ENCODE results near the gene SEH1L.
"Not testable (repeated sequence)": the region's sequence is repeated elsewhere in the genome, so short reads cannot be mapped to it uniquely, and the experiment has no call there.

The SEH1L gene

DNA sequence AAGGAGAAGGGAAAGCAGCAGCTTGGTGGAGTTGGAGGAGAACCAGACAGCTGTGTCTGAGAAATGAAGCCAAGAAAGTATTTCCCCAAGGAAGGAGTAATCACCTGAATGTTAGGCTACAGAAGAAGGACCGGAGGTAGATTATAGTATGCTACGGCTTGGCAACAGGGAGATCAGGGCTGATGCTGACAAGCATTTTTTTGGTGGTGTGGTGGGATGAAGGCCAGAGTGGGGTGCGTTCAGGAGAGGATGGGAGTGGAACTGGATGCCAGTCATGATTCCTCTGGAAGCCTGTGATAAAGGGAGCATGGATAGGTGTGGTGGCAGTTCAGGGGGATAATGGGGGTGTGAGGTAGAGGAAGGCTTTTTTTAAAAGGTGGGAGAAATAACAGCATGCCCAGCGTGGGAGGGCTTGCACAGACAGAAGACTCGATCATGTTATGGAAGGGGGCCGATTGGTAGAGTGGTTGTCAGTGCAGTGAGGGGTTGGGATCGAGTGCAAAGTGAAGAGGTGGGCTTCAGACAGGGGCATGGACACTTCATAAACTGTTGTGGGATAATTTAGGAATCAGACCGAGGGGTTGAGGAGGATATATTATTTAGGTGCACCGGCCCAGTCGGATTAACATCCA, 49.0 kb downstream of the SEH1L start:
- DNase-seq (ENCODE audit: low read depth), result no peak

DNA sequence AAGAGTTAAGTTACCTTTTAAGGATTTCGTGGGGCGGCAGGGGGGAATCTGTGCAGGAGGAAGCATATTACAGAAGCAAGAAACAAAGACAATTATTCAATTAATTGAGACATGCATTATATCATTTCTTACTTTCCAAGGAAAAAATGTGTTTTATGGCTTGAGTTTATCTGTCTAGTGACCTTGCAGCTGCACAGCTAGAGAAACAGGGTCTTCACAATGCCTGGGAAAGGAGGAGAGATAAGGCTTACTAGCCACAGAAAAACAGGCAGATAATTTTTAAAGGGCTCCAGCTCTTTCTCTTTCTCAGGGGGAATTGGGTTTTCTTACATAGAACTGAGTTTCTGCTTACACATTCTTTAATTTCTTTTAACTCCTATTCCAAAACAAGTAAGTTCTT, 49.5 kb downstream of the SEH1L start:
- not testable (repeated sequence) for DNase-seq (ENCODE audit: low read depth)

GRCh38 chr18:12998332-12999060, 50.7 kb downstream of the SEH1L start:
- DNase-seq (ENCODE audit: low read depth), result no peak

DNA sequence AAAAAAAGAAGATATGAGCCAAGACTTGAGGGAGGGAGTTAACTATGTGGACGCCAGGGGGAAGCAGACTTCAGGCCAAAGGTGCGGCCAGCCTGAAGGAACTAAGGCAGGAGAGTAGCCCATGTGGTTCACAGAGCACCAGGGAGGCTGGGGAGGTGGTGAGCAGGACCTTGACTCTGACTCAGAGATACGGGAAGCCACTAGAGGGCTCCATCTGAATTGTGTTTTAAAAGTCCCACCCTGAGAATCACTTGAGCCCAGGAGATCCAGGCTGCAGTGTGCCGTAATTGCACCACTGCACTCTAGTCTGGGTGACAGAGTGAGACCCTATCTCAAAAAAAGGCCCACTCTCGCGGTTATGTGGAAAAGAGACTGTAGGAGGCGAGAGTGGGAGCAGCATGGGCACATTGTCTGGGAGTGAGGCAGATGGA, 55.7 kb downstream of the SEH1L start:
- DNase-seq (ENCODE audit: low read depth), result no peak

- no peak for DNase-seq (ENCODE audit: low read depth)
Observed at GRCh38 chr18:13004396-13004795, 56.6 kb downstream of the SEH1L start.

DNA sequence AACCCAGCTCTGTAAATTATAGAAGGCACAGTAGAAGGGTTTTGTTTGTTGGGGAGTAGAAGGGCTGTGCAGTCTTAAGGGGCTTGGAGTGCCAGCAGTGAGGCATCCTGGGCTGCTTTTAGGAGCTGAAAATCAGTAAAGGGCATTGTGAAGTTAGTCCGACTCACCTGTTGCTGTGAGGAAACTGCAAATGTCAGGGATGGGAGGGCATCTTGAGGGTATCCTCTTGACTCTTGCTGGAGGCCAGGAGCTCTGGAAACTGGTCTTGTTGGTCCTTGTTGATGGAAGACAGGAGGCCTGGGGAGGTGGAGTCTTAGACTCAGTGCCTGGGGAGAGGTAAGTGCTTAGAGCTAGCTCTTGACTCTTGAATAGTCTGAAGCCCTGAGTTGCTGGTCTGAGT, 57.5 kb downstream of the SEH1L start:
- no peak for DNase-seq (ENCODE audit: low read depth)

- DNase-seq (ENCODE audit: low read depth), result no peak
Observed at GRCh38 chr18:13006531-13007247, 58.9 kb downstream of the SEH1L start.

- no peak for DNase-seq (ENCODE audit: low read depth)
Observed at GRCh38 chr18:13007248-13007560, 59.4 kb downstream of the SEH1L start.

DNA sequence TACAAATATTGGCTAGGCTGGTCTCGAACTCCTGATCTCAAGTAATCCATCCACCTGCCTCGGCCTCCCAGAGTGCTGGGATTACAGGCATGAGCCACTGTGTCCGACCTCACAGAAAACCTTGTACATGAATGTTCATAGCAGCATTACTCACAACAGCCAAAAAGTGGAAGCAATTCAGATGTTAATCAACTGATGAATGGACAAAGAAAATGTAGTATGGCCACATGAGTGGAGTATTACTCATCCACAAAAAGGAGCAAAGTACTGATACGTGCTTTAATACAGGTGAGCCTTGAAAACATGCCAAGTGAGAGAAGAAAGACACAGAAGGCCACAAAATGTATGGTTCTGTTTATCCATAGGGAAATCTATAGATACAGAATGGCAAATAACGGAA, 63.9 kb downstream of the SEH1L start:
- DNase-seq (ENCODE audit: low read depth), result no peak

GRCh38 chr18:13014232-13014631, 66.4 kb downstream of the SEH1L start:
- no peak for DNase-seq (ENCODE audit: low read depth)

- DNase-seq (ENCODE audit: low read depth), result no peak
Observed at GRCh38 chr18:13014818-13015217, 67.0 kb downstream of the SEH1L start.

DNA sequence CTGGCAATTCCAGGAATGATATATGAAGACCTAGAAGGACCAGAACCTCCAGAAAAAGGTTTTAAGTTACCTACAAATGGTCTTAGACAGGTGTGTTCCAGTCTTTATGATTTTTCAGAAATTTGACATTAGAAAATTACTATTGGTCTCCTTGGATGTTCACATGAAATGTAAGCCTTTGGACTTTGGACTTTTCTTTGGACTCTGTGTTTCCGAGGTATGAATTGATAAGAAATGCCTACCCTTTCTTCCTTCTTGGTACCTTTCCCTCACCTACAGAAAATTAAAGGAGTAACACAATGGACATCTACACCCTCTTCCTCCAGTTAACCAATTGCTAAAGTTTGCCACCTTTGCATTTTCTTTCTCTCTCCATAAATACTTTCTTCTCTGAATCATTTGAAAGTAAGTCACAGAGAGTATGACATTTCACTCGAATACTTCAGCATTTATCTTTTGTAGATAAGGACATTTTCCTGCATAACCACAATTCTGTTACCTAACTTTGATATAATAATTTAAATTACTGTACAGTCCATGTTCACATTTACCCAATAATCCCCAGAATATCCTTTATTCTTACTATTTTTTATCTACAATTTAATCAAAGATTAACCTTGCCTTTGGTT, 69.5 kb downstream of the SEH1L start:
- DNase-seq (ENCODE audit: low read depth), result no peak

GRCh38 chr18:13018374-13018773, 70.6 kb downstream of the SEH1L start:
- DNase-seq (ENCODE audit: low read depth), result no peak

- DNase-seq (ENCODE audit: low read depth), result no peak
Observed at GRCh38 chr18:13019301-13019700, 71.5 kb downstream of the SEH1L start.

DNA sequence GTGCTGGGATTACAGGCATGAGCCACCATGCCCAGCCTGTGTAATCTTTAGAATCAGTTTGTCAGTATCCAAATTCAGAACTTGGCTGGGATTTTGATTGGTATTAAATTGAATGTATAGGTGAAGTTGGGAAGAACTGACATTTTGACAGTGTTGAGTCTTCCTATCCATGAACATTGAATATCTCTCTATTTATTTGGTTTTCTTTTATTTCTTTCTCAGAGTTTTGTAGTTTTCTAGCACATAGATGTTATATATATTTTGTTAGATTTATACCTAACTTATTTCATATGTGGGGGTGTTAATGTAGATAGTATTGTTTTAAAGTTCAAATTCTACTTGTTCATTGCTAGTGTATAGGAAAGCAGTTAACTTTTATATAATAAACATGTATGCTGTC, 74.8 kb downstream of the SEH1L start:
- DNase-seq (ENCODE audit: low read depth), result no peak

DNA sequence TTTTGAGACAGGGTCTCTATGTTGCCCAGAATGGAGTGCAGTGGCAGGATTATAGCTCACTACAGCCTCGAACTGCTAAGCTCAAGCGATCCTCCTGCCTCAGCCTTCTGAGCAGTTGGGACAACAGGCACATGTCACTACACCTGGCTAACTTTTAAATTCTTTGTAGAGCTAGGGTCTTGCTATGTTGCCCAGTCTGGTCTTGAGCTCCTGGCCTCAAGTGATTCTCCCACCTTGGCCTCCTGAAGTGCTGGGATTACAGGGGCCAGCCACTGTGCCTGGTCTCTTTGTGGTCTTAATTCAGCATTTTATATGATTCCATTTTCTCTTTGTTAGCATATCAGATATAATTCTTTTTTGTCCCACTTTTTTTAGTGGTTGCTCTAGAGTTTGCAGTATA, 77.4 kb downstream of the SEH1L start:
- DNase-seq (ENCODE audit: low read depth), result no peak

DNA sequence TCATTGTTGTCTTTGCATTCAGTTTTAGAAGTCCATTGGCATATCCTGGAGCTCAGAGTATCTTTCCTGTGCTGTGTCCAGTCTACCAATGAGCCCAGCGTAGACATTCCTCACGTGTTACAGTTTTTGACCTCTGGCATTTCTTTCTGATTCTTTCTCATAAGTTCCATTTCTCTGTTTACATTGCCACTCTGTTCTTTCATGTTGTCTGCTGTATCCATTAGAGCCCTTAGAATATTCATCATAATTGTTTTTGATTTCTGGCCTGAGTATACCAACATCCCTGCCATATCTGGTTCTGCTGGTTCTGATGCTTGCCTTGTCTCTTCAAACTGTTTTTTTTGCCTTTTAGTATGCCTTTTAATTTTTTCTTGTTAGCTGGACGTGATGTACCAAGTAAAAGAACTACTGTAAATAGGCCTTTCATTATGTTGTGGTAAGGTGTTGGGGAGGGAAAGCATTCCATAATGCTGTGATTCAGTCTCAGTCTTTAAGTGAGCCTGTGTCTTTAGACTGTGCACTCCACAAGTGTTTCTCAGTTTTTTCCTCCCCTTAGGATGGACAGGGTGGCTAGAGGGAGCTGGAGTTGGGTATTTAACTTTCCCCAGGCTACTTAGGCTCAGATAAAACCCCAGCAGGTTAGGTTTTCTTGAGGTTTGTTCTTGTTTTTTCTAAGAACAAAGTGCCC, 78.9 kb downstream of the SEH1L start:
- no peak for DNase-seq (ENCODE audit: low read depth)

- no peak for DNase-seq (ENCODE audit: low read depth)
Observed at GRCh38 chr18:13028869-13029268, 81.1 kb downstream of the SEH1L start.

GRCh38 chr18:13032173-13032572, 84.4 kb downstream of the SEH1L start:
- no peak for DNase-seq (ENCODE audit: low read depth)

GRCh38 chr18:13035249-13035914, 87.6 kb downstream of the SEH1L start:
- DNase-seq (ENCODE audit: low read depth), result no peak

- DNase-seq (ENCODE audit: low read depth), result no peak
Observed at GRCh38 chr18:13036622-13037320, 89.0 kb downstream of the SEH1L start.

Data from activated T-helper 9 cell treated with anti-CD3 and anti-CD28 coated beads, Interleukin-2, amount 50 U/mL, for 16 hours (primary cell).